BJ (cell line): ENCODE data around the gene RAD51B. TPM values are rescaled to one million over a fixed set of nuclear protein-coding genes. Genes with fewer than 3 reads are reported as not detected.

ENCODE experiments used
- CTCF ChIA-PET: fragments of 350-600 bp; formaldehyde crosslinking; extraction: SDS; loops from one replicate; lab custom pipeline; 2021; ENCODE audit warnings: antibody characterized with exemption, inconsistent platforms; lab: Yijun Ruan, JAX
- POLR2A ChIA-PET: fragments of 300-600 bp; sonication (Branson Sonifier 250); formaldehyde crosslinking; extraction: SDS; loops from one replicate; lab custom pipeline; 2021; ENCODE audit warnings: antibody characterized with exemption; lab: Charles Lee
- DNase-seq: peaks from one replicate; pipeline ENCODE4 v3.0.0-alpha.2; 2011; ENCODE audit warnings: low read depth
- H3K27me3 ChIP-seq: 2 replicates; pipeline ENCODE4 v1.6.0; 2011; ENCODE audit warnings: low read length; ENCODE audit not compliant: control insufficient read depth, insufficient read depth
- H3K36me3 ChIP-seq: 2 replicates; pipeline ENCODE4 v1.5.1; 2011; ENCODE audit warnings: low read length; ENCODE audit not compliant: control insufficient read depth, insufficient read depth
- H3K4me3 ChIP-seq: 2 replicates; pipeline ENCODE4 v1.5.1; 2011; ENCODE audit warnings: low read depth, mild to moderate bottlenecking, control low read depth, low read length
- CTCF ChIP-seq: IDR thresholded peaks from 2 replicates; pipeline ENCODE4 v1.5.1; 2011; ENCODE audit warnings: low read depth, mild to moderate bottlenecking, control low read depth, inconsistent platforms, low read length, moderate library complexity; ENCODE audit not compliant: insufficient read depth
- polyA plus RNA-seq: library from polyadenylated mRNA; depleted of rRNA; stranded (reverse); fragments of >200 nt; gene quantifications from 2 replicates; pipeline ENCODE4 v1.2.3, GENCODE V29; 2011

The RAD51B gene
- polyA plus RNA-seq, 1 experiment: 5.6 TPM

DNA sequence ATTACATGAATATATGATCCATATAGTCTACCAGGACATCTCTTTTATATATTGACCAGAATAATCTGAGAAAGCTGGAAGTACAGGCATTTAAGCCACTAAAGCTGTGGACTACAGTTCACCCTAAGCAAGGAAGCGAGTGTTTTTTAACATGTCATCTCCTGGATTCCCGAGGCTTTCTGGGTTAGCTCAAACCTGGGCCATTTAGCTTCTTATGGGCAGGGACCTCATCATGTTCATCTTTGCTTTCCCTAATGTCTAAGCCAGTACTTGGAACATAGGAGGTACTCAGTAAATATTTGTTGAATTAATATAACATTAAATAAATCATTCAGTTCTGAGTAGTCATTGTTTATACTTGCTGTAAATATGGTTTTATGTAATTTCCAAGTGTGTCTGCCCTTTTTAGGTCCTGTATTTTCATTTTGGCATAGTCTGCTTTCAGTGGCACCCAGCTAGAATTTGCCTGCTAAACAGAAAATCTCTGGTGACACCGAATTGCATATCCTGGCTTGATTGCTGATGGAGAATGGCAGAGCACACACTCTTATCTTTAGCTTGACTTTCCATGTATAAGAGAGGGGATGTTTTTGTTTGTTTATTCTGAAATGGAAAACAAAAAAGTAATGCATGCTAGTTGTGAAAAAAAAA lies 628.8 kb downstream of the RAD51B start:
- TF ChIP-seq CTCF: no peak
- ChIA-PET POLR2A (no interaction called here), CTCF (interaction anchor here (0.6 to 0.9 kb wide), 2 partner anchors 18 to 90 kb away, joined by 3 read pairs; no protein-coding TSS in a partner anchor)
- no peak for DNase-seq
- Histone ChIP-seq H3K4me3 (no peak overlapping the region), H3K27me3 (no peaks in the 10 kb centered on the region), H3K36me3 (no peaks in the 10 kb centered on the region)

- H3K36me3 ChIP-seq: no peaks in the 10 kb centered on the region
- POLR2A ChIA-PET: no interaction called here
- CTCF ChIA-PET: no interaction called here
- DNase-seq: no peak
- H3K4me3 ChIP-seq: no peak overlapping the region
- no peaks in the 10 kb centered on the region for H3K27me3 ChIP-seq
- TF ChIP-seq CTCF: no peak
Observed at GRCh38 chr14:68449561-68450181, 630.1 kb downstream of the RAD51B start.

DNA sequence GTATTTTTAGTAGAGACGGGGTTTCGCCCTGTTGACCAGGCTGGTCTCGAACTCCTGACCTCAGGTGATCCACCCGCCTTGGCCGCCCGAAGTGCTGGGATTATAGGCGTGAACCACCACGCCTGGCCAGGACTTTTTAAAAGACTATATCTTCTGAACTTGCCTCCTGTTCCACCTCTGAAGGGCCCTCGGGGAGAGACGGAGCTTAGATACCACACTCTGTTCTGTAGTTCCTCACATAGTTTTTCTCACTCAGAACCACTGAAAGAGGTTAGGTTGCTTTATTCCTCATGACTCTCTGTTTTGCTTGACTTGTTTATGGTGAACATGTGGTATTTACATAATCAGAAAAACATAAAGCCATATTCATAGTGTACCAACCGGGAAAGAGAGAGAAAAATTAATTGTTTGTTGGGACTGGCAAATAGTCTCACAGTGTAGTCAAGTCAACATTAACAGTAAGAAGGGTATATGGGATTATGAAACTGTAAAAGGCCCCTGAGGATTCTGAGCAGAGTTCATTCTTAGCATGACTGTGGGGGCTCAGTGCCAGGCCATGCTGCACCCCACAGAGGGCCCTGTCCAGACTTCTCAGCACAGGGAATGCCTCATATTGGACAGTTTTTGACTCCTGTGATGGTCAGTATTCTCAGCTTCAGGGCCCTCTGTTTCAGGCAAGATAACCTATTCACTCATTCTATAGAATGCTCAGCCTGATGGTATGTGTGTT lies 631.0 kb downstream of the RAD51B start:
- DNase-seq: no peak
- H3K36me3 ChIP-seq: no peaks in the 10 kb centered on the region
- ChIA-PET CTCF (interaction anchor here (1.8 kb wide), 1 partner anchor 10 kb away, joined by 5 read pairs; no protein-coding TSS in a partner anchor), POLR2A (no interaction called here)
- no peaks in the 10 kb centered on the region for H3K27me3 ChIP-seq
- no peak overlapping the region for H3K4me3 ChIP-seq
- TF ChIP-seq CTCF: no peak

DNA sequence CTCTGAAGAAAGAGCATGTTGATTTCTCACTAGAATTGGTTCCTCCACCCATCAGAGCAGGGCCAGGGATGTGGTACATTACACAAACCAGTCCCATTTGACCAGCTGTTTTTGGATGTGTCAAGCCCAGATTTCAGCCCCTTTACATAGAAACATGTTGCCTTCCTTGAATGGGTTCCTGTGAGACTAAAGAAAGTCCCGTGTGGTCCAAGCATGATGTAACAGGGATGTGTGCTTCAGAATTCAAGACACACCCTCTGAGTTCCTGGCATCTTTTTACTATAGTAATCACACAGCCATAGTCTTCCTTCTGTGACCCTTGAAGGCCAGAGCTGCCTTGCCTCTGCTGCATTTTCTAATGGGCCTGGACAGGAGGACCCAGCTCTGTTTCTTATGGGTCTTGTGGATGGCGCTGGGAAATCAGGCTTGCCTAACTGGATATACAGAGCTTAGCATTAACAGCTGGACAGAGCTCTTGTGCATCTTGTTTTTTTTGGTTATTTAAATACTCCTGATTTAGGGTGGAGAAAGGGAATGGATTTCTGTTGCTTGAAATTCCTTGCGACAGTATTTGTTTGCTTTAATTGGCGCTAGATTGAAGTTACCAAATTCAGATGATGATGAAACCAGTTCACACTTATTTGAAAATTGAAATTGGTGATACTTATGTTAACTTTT lies 632.3 kb downstream of the RAD51B start:
- no peaks in the 10 kb centered on the region for H3K27me3 ChIP-seq
- CTCF ChIA-PET: interaction anchor here (1.8 kb wide), 1 partner anchor 9 kb away, joined by 5 read pairs; no protein-coding TSS in a partner anchor
- no peak for TF ChIP-seq CTCF
- H3K36me3 ChIP-seq: no peaks in the 10 kb centered on the region
- POLR2A ChIA-PET: interaction anchor here (0.7 kb wide), 1 partner anchor 346 kb away, joined by 3 read pairs; no protein-coding TSS in a partner anchor
- H3K4me3 ChIP-seq: no peak overlapping the region
- DNase-seq: no peak
